HG03439 (cell line): ENCODE measurements around the gene TARBP1.

Experiments
- ATAC-seq: cut with Tn5 transposase; IDR thresholded peaks from one replicate; pipeline ENCODE4 v1.9.1; 2021; ENCODE audit warnings: mild to moderate bottlenecking, moderate library complexity; ENCODE audit not compliant: unreplicated experiment

TARBP1 gene

GRCh38 chr1:234488054-234489006 is 9.4 kb upstream of the TARBP1 start:
- no peak for ATAC-seq

- no peak for ATAC-seq
Observed at GRCh38 chr1:234486858-234487840, 8.2 kb upstream of the TARBP1 start.

- ATAC-seq, result no peak
Observed at GRCh38 chr1:234484991-234485739, 6.2 kb upstream of the TARBP1 start.

- ATAC-seq, result no peak
Observed at GRCh38 chr1:234484218-234484617, 5.2 kb upstream of the TARBP1 start.

- ATAC-seq, result no peak
Observed at GRCh38 chr1:234481771-234482170, 2.8 kb upstream of the TARBP1 start.

- ATAC-seq, result no peak
Observed at GRCh38 chr1:234479866-234480265, 887 bp upstream of the TARBP1 start.

GRCh38 chr1:234479310-234479559 is 256 bp upstream of the TARBP1 start:
- ATAC-seq, result no peak

- ATAC-seq, result peak; percentile 75
Observed at GRCh38 chr1:234478152-234478480, 863 bp downstream of the TARBP1 start.

GRCh38 chr1:234477386-234478151 is 1.4 kb downstream of the TARBP1 start:
- no peak for ATAC-seq

- no peak for ATAC-seq
Observed at GRCh38 chr1:234476172-234476571, 2.8 kb downstream of the TARBP1 start.

GRCh38 chr1:234475167-234475793 is 3.7 kb downstream of the TARBP1 start:
- ATAC-seq, result no peak

- ATAC-seq, result no peak
Observed at GRCh38 chr1:234474375-234474774, 4.6 kb downstream of the TARBP1 start.

GRCh38 chr1:234473118-234473517 is 5.9 kb downstream of the TARBP1 start:
- ATAC-seq, result no peak

GRCh38 chr1:234469376-234469775 is 9.6 kb downstream of the TARBP1 start:
- no peak for ATAC-seq

GRCh38 chr1:234468580-234468979 is 10.4 kb downstream of the TARBP1 start:
- no peak for ATAC-seq

- no peak for ATAC-seq
Observed at GRCh38 chr1:234467821-234468220, 11.2 kb downstream of the TARBP1 start.

- no peak for ATAC-seq
Observed at GRCh38 chr1:234466945-234467344, 12.0 kb downstream of the TARBP1 start.

GRCh38 chr1:234463749-234464148 is 15.2 kb downstream of the TARBP1 start:
- ATAC-seq, result no peak

- ATAC-seq, result no peak
Observed at GRCh38 chr1:234460652-234461051, 18.3 kb downstream of the TARBP1 start.
